Neural cell (in vitro differentiated cells): ENCODE data around the gene TNFAIP8. TPM values are rescaled to one million over a fixed set of nuclear protein-coding genes. Genes with fewer than 3 reads are reported as not detected.

ENCODE experiments used
- H2AFZ ChIP-seq: fragments of 200-600, 300-800 bp; sonication (generic), shearing (Covaris generic); 2 replicates; pipeline ENCODE4 v1.6.0; 2014; ENCODE audit warnings: low read depth, mild to moderate bottlenecking, antibody characterized with exemption, low read length, moderate library complexity
- H3F3A ChIP-seq: fragments of 200-600 bp; shearing (Covaris generic); 2 replicates; pipeline ENCODE4 v1.6.1; 2016; ENCODE audit warnings: mild to moderate bottlenecking, moderate library complexity, mixed read lengths, antibody characterized with exemption, low read length; ENCODE audit not compliant: insufficient read depth, poor library complexity, severe bottlenecking
- H3K27ac ChIP-seq: fragments of 200-600, 300-800 bp; sonication (generic), shearing (Covaris generic); 2 replicates; pipeline ENCODE4 v1.5.1; 2014; ENCODE audit warnings: mild to moderate bottlenecking, low read length, moderate library complexity
- H3K27me3 ChIP-seq: fragments of 300-800, 200-600 bp; sonication (generic), shearing (Covaris generic); 2 replicates; pipeline ENCODE4 v1.6.0; 2014; ENCODE audit warnings: mild to moderate bottlenecking, low read depth, low read length, moderate library complexity; ENCODE audit not compliant: insufficient read depth
- H3K36me3 ChIP-seq: fragments of 300-800, 200-600 bp; sonication (generic), shearing (Covaris generic); 2 replicates; pipeline ENCODE4 v1.5.1; 2014; ENCODE audit warnings: mild to moderate bottlenecking, antibody characterized with exemption, low read length, moderate library complexity; ENCODE audit not compliant: insufficient read depth
- H3K4me2 ChIP-seq: fragments of 300-800, 200-600 bp; sonication (generic), shearing (Covaris generic); 2 replicates; pipeline ENCODE4 v1.6.0; 2014; ENCODE audit warnings: mild to moderate bottlenecking, low read length
- H3K4me3 ChIP-seq: fragments of 300-800, 200-600 bp; sonication (generic), shearing (Covaris generic); 2 replicates; pipeline ENCODE4 v1.5.1; 2014; ENCODE audit warnings: mild to moderate bottlenecking, low read length, moderate library complexity
- H3K79me2 ChIP-seq: fragments of 200-600 bp; shearing (Covaris generic); replicated peaks from 2 replicates; pipeline ENCODE4 v1.6.0; 2014; ENCODE audit warnings: mild to moderate bottlenecking, low read length, moderate library complexity; ENCODE audit not compliant: insufficient read depth
- H3K9ac ChIP-seq: fragments of 300-800, 200-600 bp; sonication (generic), shearing (Covaris generic); 2 replicates; pipeline ENCODE4 v1.6.1; 2016; ENCODE audit warnings: mild to moderate bottlenecking, low read length, mixed read lengths
- H3K9me2 ChIP-seq: fragments of 200-600 bp; shearing (Covaris generic); 2 replicates; pipeline ENCODE4 v1.6.1; 2016; ENCODE audit warnings: mild to moderate bottlenecking, low read length, mixed read lengths; ENCODE audit not compliant: insufficient read depth
- H3K9me3 ChIP-seq: fragments of 200-600, 300-800 bp; sonication (generic), shearing (Covaris generic); 2 replicates; pipeline ENCODE4 v1.6.1; 2016; ENCODE audit warnings: mild to moderate bottlenecking, mixed run types, low read length, moderate library complexity, mixed read lengths
- H4K20me1 ChIP-seq: fragments of 200-600 bp; shearing (Covaris generic); 2 replicates; pipeline ENCODE4 v1.6.1; 2016; ENCODE audit warnings: mild to moderate bottlenecking, mixed run types; ENCODE audit not compliant: insufficient read depth
- CTCF ChIP-seq: fragments of 450-650 bp; IDR thresholded peaks from 2 replicates; pipeline ENCODE4 v1.5.1; 2014; ENCODE audit warnings: antibody characterized with exemption, mild to moderate bottlenecking, moderate library complexity; ENCODE audit not compliant: poor library complexity, severe bottlenecking
- EP300 ChIP-seq: fragments of 450-650 bp; conservative IDR thresholded peaks from 2 replicates; pipeline ENCODE4 v1.6.1; 2014; ENCODE audit warnings: antibody characterized with exemption, mild to moderate bottlenecking, moderate library complexity; ENCODE audit not compliant: poor library complexity, severe bottlenecking
- EZH2 ChIP-seq: fragments of 200-600, 300-800 bp; shearing (Covaris generic), sonication (generic); IDR thresholded peaks from 2 replicates; pipeline ENCODE4 v1.6.1; 2014; ENCODE audit warnings: antibody characterized with exemption, low read length, borderline replicate concordance, mild to moderate bottlenecking; ENCODE audit not compliant: insufficient read depth, poor library complexity, severe bottlenecking
- MXI1 ChIP-seq: fragments of 450-650 bp; conservative IDR thresholded peaks from 2 replicates; pipeline ENCODE4 v1.6.1; 2014; ENCODE audit warnings: antibody characterized with exemption, mild to moderate bottlenecking; ENCODE audit not compliant: poor library complexity, severe bottlenecking
- POLR2AphosphoS5 ChIP-seq: IDR thresholded peaks from 2 replicates; pipeline ENCODE4 v1.6.1; 2012
- RAD21 ChIP-seq: fragments of 450-650 bp; conservative IDR thresholded peaks from 2 replicates; pipeline ENCODE4 v1.6.1; 2014; ENCODE audit warnings: antibody characterized with exemption, mild to moderate bottlenecking, moderate library complexity
- REST ChIP-seq: IDR thresholded peaks from 2 replicates; pipeline ENCODE4 v1.6.1; 2012; ENCODE audit warnings: borderline replicate concordance
- SMC3 ChIP-seq: fragments of 450-650 bp; conservative IDR thresholded peaks from 2 replicates; pipeline ENCODE4 v1.6.1; 2014; ENCODE audit warnings: antibody characterized with exemption, mild to moderate bottlenecking, moderate library complexity; ENCODE audit not compliant: poor library complexity
- TAF1 ChIP-seq: IDR thresholded peaks from 2 replicates; pipeline ENCODE4 v1.6.1; 2012; ENCODE audit warnings: low read depth
- polyA plus RNA-seq: library from polyadenylated mRNA; depleted of rRNA; stranded (reverse); fragments of >200 nt; gene quantifications from 2 replicates; pipeline ENCODE4 v1.2.3, GENCODE V29; 2014

The TNFAIP8 gene
- polyA plus RNA-seq, 1 donor from 2014 or later, result 0.26 TPM

- no peak overlapping the region for H2AFZ ChIP-seq
- TF ChIP-seq TAF1 (no peak), EP300 (no peak), EZH2 (no peak), CTCF (no peak), REST (no peak), MXI1 (no peak), RAD21 (no peak), SMC3 (no peak), POLR2AphosphoS5 (no peak)
- no peaks in the 10 kb centered on the region for H3K27me3 ChIP-seq
- no peaks in the 10 kb centered on the region for H4K20me1 ChIP-seq
- H3K4me2 ChIP-seq, result no peak overlapping the region
- no peaks in the 10 kb centered on the region for H3K36me3 ChIP-seq
- H3F3A ChIP-seq, result no peaks in the 10 kb centered on the region
- H3K27ac ChIP-seq, result no peak overlapping the region
- no peak overlapping the region for H3K4me3 ChIP-seq
- H3K9ac ChIP-seq, result no peak overlapping the region
- H3K9me3 ChIP-seq, result no peaks in the 10 kb centered on the region
- no peaks in the 10 kb centered on the region for H3K79me2 ChIP-seq
- no peaks in the 10 kb centered on the region for H3K9me2 ChIP-seq
Observed at GRCh38 chr5:119346394-119346793, 9.4 kb upstream of the TNFAIP8 start.

GRCh38 chr5:119347574-119347973, 8.2 kb upstream of the TNFAIP8 start:
- H2AFZ ChIP-seq, result no peak overlapping the region

More at GRCh38 chr5:119347574-119347973, 8.2 kb upstream of the TNFAIP8 start:
- Histone ChIP-seq H3F3A (no peaks in the 10 kb centered on the region), H3K4me3 (no peak overlapping the region), H3K9ac (no peak overlapping the region), H3K36me3 (no peaks in the 10 kb centered on the region), H3K9me3 (no peaks in the 10 kb centered on the region), H3K9me2 (no peaks in the 10 kb centered on the region), H3K79me2 (no peaks in the 10 kb centered on the region), H3K27me3 (no peaks in the 10 kb centered on the region), H3K27ac (no peak overlapping the region), H3K4me2 (no peak overlapping the region), H4K20me1 (no peaks in the 10 kb centered on the region)
- no peak for TF ChIP-seq POLR2AphosphoS5
- no peak for TF ChIP-seq EP300
- TF ChIP-seq EZH2, result no peak
- TF ChIP-seq SMC3, result no peak
- TF ChIP-seq CTCF, result no peak
- TF ChIP-seq TAF1, result no peak
- TF ChIP-seq REST, result no peak
- TF ChIP-seq MXI1, result no peak
- TF ChIP-seq RAD21, result no peak
